GM12874 (cell line): ENCODE data around the gene RPS14.

Experiments used
- TF ChIP-seq, protein P1 (sequence below): IDR thresholded peaks from 2 replicates; pipeline ENCODE4 v1.5.1; 2011; ENCODE audit warnings: low read depth, mild to moderate bottlenecking, control low read depth, low read length, moderate library complexity; ENCODE audit not compliant: insufficient read depth

RPS14 gene

GRCh38 chr5:150479416-150479815 is 29.9 kb upstream of the RPS14 start:
- TF ChIP-seq, protein P1, sequence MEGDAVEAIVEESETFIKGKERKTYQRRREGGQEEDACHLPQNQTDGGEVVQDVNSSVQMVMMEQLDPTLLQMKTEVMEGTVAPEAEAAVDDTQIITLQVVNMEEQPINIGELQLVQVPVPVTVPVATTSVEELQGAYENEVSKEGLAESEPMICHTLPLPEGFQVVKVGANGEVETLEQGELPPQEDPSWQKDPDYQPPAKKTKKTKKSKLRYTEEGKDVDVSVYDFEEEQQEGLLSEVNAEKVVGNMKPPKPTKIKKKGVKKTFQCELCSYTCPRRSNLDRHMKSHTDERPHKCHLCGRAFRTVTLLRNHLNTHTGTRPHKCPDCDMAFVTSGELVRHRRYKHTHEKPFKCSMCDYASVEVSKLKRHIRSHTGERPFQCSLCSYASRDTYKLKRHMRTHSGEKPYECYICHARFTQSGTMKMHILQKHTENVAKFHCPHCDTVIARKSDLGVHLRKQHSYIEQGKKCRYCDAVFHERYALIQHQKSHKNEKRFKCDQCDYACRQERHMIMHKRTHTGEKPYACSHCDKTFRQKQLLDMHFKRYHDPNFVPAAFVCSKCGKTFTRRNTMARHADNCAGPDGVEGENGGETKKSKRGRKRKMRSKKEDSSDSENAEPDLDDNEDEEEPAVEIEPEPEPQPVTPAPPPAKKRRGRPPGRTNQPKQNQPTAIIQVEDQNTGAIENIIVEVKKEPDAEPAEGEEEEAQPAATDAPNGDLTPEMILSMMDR, result no peak

GRCh38 chr5:150473673-150474358 is 24.3 kb upstream of the RPS14 start:
- TF ChIP-seq, protein P1, result no peak

GRCh38 chr5:150469718-150470469 is 20.4 kb upstream of the RPS14 start:
- TF ChIP-seq, protein P1, result no peak

DNA sequence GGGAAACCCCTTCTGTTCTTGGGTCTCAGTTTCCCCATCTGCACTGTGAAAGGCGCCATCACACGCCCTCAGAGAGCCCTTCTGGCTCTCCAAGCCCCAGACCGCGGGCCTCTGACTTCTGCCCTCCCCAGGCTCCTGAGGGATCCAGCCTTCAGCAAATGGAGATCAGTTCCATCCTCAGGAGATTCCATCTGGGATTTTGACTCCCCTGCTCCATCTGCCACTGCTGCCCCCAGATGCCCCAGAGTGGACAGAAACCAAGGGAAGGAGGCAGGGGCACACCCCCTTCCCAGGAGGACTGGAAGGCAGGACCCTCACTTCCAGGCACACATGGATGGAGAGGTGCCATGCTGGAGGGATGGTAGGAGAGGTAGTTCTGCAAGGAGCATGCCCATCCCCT is 18.7 kb upstream of the RPS14 start:
- TF ChIP-seq, protein P1, result no peak

GRCh38 chr5:150465927-150466326 is 16.4 kb upstream of the RPS14 start:
- TF ChIP-seq, protein P1, result no peak

- TF ChIP-seq, protein P1, result no peak
Observed at GRCh38 chr5:150464554-150465012, 15.0 kb upstream of the RPS14 start.

GRCh38 chr5:150461231-150461630 is 11.7 kb upstream of the RPS14 start:
- TF ChIP-seq, protein P1, result no peak
